IMR-90 (cell line): Measurements from ENCODE around the gene FSTL1. TPM values are rescaled to one million over a fixed set of nuclear protein-coding genes. Genes with fewer than 3 reads are reported as not detected.
A peak's percentile ranks its signal among the peaks of the same experiment; 100 is the strongest.

ENCODE experiments used
- ATAC-seq: fragments of 200-7000 bp; cut with Tn5 transposase; 2 replicates; pipeline ENCODE4 v1.9.1; 2020; ENCODE audit warnings: low read depth, mild to moderate bottlenecking, moderate library complexity
- BruUV-seq: library from RNA; stranded (reverse); fragments of 400-500 nt; replicated peaks from 2 replicates; lab custom pipeline; 2021; lab: Mats Ljungman, UMichigan
- CTCF ChIA-PET: fragments of 300-600 bp; formaldehyde crosslinking; extraction: SDS; loops from one replicate; lab custom pipeline; 2021; ENCODE audit warnings: antibody characterized with exemption; lab: Yijun Ruan, JAX
- POLR2A ChIA-PET: fragments of 300-600 bp; sonication (Branson Sonifier 250); formaldehyde crosslinking; loops from one replicate; lab custom pipeline; 2022; ENCODE audit warnings: antibody characterized with exemption; ENCODE audit not compliant: unreplicated experiment; lab: Charles Lee
- DNase-seq: peaks from one replicate; pipeline ENCODE4 v3.0.0; 2013
- H2AFZ ChIP-seq: replicated peaks from 2 replicates; pipeline ENCODE3; 2013; ENCODE audit warnings: low read length, mild to moderate bottlenecking; ENCODE audit not compliant: poor library complexity
- H2AK5ac ChIP-seq: 2 replicates; pipeline ENCODE4 v1.6.1; 2013; ENCODE audit warnings: low read depth, low read length, inconsistent platforms
- H2AK9ac ChIP-seq: replicated peaks from 2 replicates; pipeline ENCODE3; 2013; ENCODE audit warnings: mild to moderate bottlenecking, low read depth, low read length, moderate library complexity; ENCODE audit not compliant: poor library complexity
- H2BK120ac ChIP-seq: 2 replicates; pipeline ENCODE4 v1.6.1; 2013; ENCODE audit warnings: low read depth, low read length, inconsistent platforms
- H2BK15ac ChIP-seq: 3 replicates; pipeline ENCODE4 v1.6.1; 2013; ENCODE audit warnings: low read depth, low read length, inconsistent platforms
- H2BK20ac ChIP-seq: 2 replicates; pipeline ENCODE4 v1.6.1; 2013; ENCODE audit warnings: low read depth, mild to moderate bottlenecking, inconsistent platforms, low read length, moderate library complexity
- H2BK5ac ChIP-seq: 2 replicates; pipeline ENCODE4 v1.6.1; 2013; ENCODE audit warnings: mild to moderate bottlenecking, low read depth, low read length, inconsistent platforms; ENCODE audit not compliant: poor library complexity, severe bottlenecking
- H3K14ac ChIP-seq: replicated peaks from 2 replicates; pipeline ENCODE4 v1.6.1; 2013; ENCODE audit warnings: low read depth, low read length, inconsistent platforms
- H3K18ac ChIP-seq: 2 replicates; pipeline ENCODE4 v1.6.1; 2013; ENCODE audit warnings: low read depth, low read length, control low read depth
- H3K23ac ChIP-seq: 2 replicates; pipeline ENCODE4 v1.6.1; 2013; ENCODE audit warnings: low read depth, low read length, inconsistent platforms
- H3K27ac ChIP-seq: 2 replicates; pipeline ENCODE4 v1.5.1; 2013; ENCODE audit warnings: mild to moderate bottlenecking, control low read depth, low read length; ENCODE audit not compliant: insufficient read depth
- H3K27me3 ChIP-seq: 2 replicates; pipeline ENCODE4 v1.6.1; 2013; ENCODE audit warnings: low read length; ENCODE audit not compliant: control insufficient read depth, insufficient read depth
- H3K36me3 ChIP-seq: 2 replicates; pipeline ENCODE4 v1.6.1; 2013; ENCODE audit warnings: low read length, mixed read lengths; ENCODE audit not compliant: control insufficient read depth, insufficient read depth
- H3K4ac ChIP-seq: 2 replicates; pipeline ENCODE4 v1.6.1; 2013; ENCODE audit warnings: low read depth, low read length, inconsistent platforms
- H3K4me1 ChIP-seq: 2 replicates; pipeline ENCODE4 v1.6.1; 2013; ENCODE audit warnings: low read length, mixed read lengths; ENCODE audit not compliant: control insufficient read depth, insufficient read depth
- H3K4me2 ChIP-seq: 2 replicates; pipeline ENCODE4 v1.6.1; 2013; ENCODE audit warnings: low read depth, mild to moderate bottlenecking, control low read depth, low read length, moderate library complexity
- H3K4me3 ChIP-seq: 2 replicates; pipeline ENCODE4 v1.5.1; 2013; ENCODE audit warnings: low read depth, mild to moderate bottlenecking, control low read depth, low read length, moderate library complexity; ENCODE audit not compliant: insufficient read depth
- H3K56ac ChIP-seq: 2 replicates; pipeline ENCODE4 v1.6.1; 2013; ENCODE audit warnings: low read length, inconsistent platforms; ENCODE audit not compliant: insufficient read depth; ENCODE audit errors: extremely low read depth
- H3K79me1 ChIP-seq, 2 experiments: 2 replicates each; pipeline ENCODE4 v1.6.1; 2013; ENCODE audit warnings: low read length in 2 of 2, inconsistent platforms in 1 of 2, low read depth in 1 of 2
- H3K9ac ChIP-seq: 2 replicates; pipeline ENCODE4 v1.6.1; 2013; ENCODE audit warnings: low read depth, low read length, control low read depth
- H3K9me1 ChIP-seq: 2 replicates; pipeline ENCODE4 v1.6.1; 2013; ENCODE audit warnings: low read length, inconsistent platforms; ENCODE audit not compliant: insufficient read depth
- H3K9me3 ChIP-seq: 2 replicates; pipeline ENCODE4 v1.6.1; 2013; ENCODE audit warnings: low read length; ENCODE audit not compliant: control insufficient read depth, insufficient read depth
- H4K20me1 ChIP-seq: 2 replicates; pipeline ENCODE4 v1.6.1; 2013; ENCODE audit warnings: low read length, inconsistent platforms; ENCODE audit not compliant: insufficient read depth
- H4K5ac ChIP-seq: 2 replicates; pipeline ENCODE4 v1.6.1; 2013; ENCODE audit warnings: mild to moderate bottlenecking, low read depth, low read length, control low read depth
- H4K8ac ChIP-seq, 2 experiments: 2 replicates each; pipeline ENCODE4 v1.6.1; 2013; ENCODE audit warnings: low read depth in 2 of 2, low read length in 2 of 2, control low read depth in 1 of 2, inconsistent platforms in 1 of 2
- H4K91ac ChIP-seq: 2 replicates; pipeline ENCODE4 v1.6.1; 2013; ENCODE audit warnings: low read depth, low read length, inconsistent platforms; ENCODE audit not compliant: insufficient read depth
- CHD1 ChIP-seq: IDR thresholded peaks from 2 replicates; pipeline ENCODE4 v1.6.1; 2012; ENCODE audit warnings: low read depth, low read length, improper control_type of control experiment
- CTCF ChIP-seq: conservative IDR thresholded peaks from 2 replicates; pipeline ENCODE4 v1.5.1; 2012; ENCODE audit warnings: mild to moderate bottlenecking, low read depth, low read length, improper control_type of control experiment
- FOS ChIP-seq: fragments of 150-350 bp; IDR thresholded peaks from 2 replicates; pipeline ENCODE4 v1.6.1; 2016; ENCODE audit warnings: low read depth, low read length
- MXI1 ChIP-seq: IDR thresholded peaks from 2 replicates; pipeline ENCODE4 v1.6.1; 2012; ENCODE audit warnings: low read depth, mild to moderate bottlenecking, low read length, moderate library complexity, borderline replicate concordance
- POLR2A ChIP-seq: IDR thresholded peaks from 2 replicates; pipeline ENCODE4 v1.6.1; 2012; ENCODE audit warnings: mild to moderate bottlenecking, low read depth, low read length
- RAD21 ChIP-seq: IDR thresholded peaks from 2 replicates; pipeline ENCODE4 v1.6.1; 2012; ENCODE audit warnings: low read length, improper control_type of control experiment
- RCOR1 ChIP-seq: IDR thresholded peaks from 2 replicates; pipeline ENCODE4 v1.6.1; 2012; ENCODE audit warnings: mild to moderate bottlenecking, low read length, improper control_type of control experiment; ENCODE audit not compliant: insufficient replicate concordance
- RFX5 ChIP-seq: IDR thresholded peaks from 2 replicates; pipeline ENCODE4 v1.8.0; 2012; ENCODE audit warnings: low read depth, mild to moderate bottlenecking, low read length, moderate library complexity
- WGBS, 2 experiments: methylation state at CpG; one replicate each; pipeline versions ENCODE4 v1.1.5 to v1.1.7; 2013; ENCODE audit warnings: missing lambda C conversion rate in 2 of 2; ENCODE audit not compliant: insufficient read length in 1 of 2; ENCODE audit errors: extremely low coverage in 2 of 2; 5-methylcytosine and 5-hydroxymethylcytosine counted together
- dilution Hi-C: fragments of 300-500 bp; cut with HindIII; formaldehyde crosslinking; loops from one replicate; pipeline ENCODE4 v1.14.3; 2018; ENCODE audit warnings: low sequenced_read_pairs; ENCODE audit not compliant: unreplicated experiment
- in situ Hi-C: fragments of 300-500 bp; cut with MboI; formaldehyde crosslinking; loops from 3 replicates; pipeline ENCODE4 v1.14.3; 2019; ENCODE audit warnings: low sequenced_read_pairs, inconsistent platforms, mixed read lengths
- intact Hi-C: fragments of 100-400 bp; cut with micrococcal nuclease; formaldehyde crosslinking; loops from 2 replicates; pipeline ENCODE4 v1.10.0; 2022
- polyA plus RNA-seq, 3 experiments: library from polyadenylated mRNA; depleted of rRNA; stranded (reverse); fragments of >200 nt; gene quantifications; 2 replicates each; pipeline ENCODE4 v1.2.3, GENCODE V29; 2012; ENCODE audit warnings: low replicate concordance in 1 of 3
- total RNA-seq: library from RNA; depleted of rRNA; stranded (reverse); fragments of >200 nt; gene quantifications from 2 replicates; pipeline ENCODE4 v1.2.3, GENCODE V29; 2012

Gene FSTL1
- total and polyA plus RNA-seq, 2 of the 4 experiments (the other 2 are of a cell fraction) = 864 to 1,642 TPM

GRCh38 chr3:120393243-120393642, 57.5 kb downstream of the FSTL1 start:
- BruUV-seq = no TSS peak
- Histone ChIP-seq H3K9me3 (no peaks in the 10 kb centered on the region), H3K36me3 (peaks cover 38% of the 10 kb centered on the region), H2BK120ac (no peak overlapping the region), H3K27ac (no peak overlapping the region), H2AFZ (no peak overlapping the region), H3K9ac (no peak overlapping the region), H4K20me1 (peaks cover 10% of the 10 kb centered on the region), H3K4me1 (no peaks in the 10 kb centered on the region), H2AK5ac (no peak overlapping the region), H3K14ac (no peak overlapping the region), H4K91ac (no peak overlapping the region), H3K79me1 (peaks cover 0 to 5% of the 10 kb centered on the region in 2 experiments; a peak in 2 of 4 replicates), H3K4ac (no peak overlapping the region), H2BK15ac (no peak overlapping the region), H3K4me3 (no peak overlapping the region), H2AK9ac (no peak overlapping the region), H4K5ac (no peak overlapping the region), H3K27me3 (no peaks in the 10 kb centered on the region), H4K8ac (no peak overlapping the region), H3K18ac (no peak overlapping the region), H3K9me1 (peaks cover 1% of the 10 kb centered on the region; the same call in 1 of the 2 replicates), H2BK20ac (no peak overlapping the region), H3K23ac (no peak overlapping the region), H2BK5ac (no peak overlapping the region), H3K4me2 (no peak overlapping the region), H3K56ac (no peak overlapping the region)
- intact Hi-C loops = loop anchor here (2.0 to 10.0 kb wide), 2 partner anchors 148 to 298 kb away; partner anchors contain the start of gene GSK3B
- ChIA-PET POLR2A (interaction anchor here (0.6 kb wide), 1 partner anchor 60 kb away, joined by 10 read pairs; no protein-coding TSS in a partner anchor), CTCF (no interaction called here)
- 100% methylated on average over 1 of the region's 4 CpGs; no CpG with 5 or more reads in 1 of the 2 experiments for WGBS, 2 experiments
- dilution Hi-C loops = no loop called here
- peak; percentile 21 for DNase-seq
- TF ChIP-seq CHD1 (no peak), RCOR1 (no peak), RFX5 (no peak), FOS (no peak), MXI1 (no peak), CTCF (no peak), RAD21 (no peak), POLR2A (no peak)
- peak; percentile 19; the same call in 1 of the 2 replicates for ATAC-seq
- in situ Hi-C loops = no loop called here
